IMR-90 (cell line): ENCODE results near the gene CFAP298. TPM values are rescaled to one million over a fixed set of nuclear protein-coding genes. Genes with fewer than 3 reads are reported as not detected.

Experiments
- ATAC-seq: fragments of 200-7000 bp; cut with Tn5 transposase; 2 replicates; pipeline ENCODE4 v1.9.1; 2020; ENCODE audit warnings: low read depth, mild to moderate bottlenecking, moderate library complexity
- BruUV-seq: library from RNA; stranded (reverse); fragments of 400-500 nt; replicated peaks from 2 replicates; lab custom pipeline; 2021; lab: Mats Ljungman, UMichigan
- CTCF ChIA-PET: fragments of 300-600 bp; formaldehyde crosslinking; extraction: SDS; loops from one replicate; lab custom pipeline; 2021; ENCODE audit warnings: antibody characterized with exemption; lab: Yijun Ruan, JAX
- POLR2A ChIA-PET: fragments of 300-600 bp; sonication (Branson Sonifier 250); formaldehyde crosslinking; loops from one replicate; lab custom pipeline; 2022; ENCODE audit warnings: antibody characterized with exemption; ENCODE audit not compliant: unreplicated experiment; lab: Charles Lee
- DNase-seq: peaks from one replicate; pipeline ENCODE4 v3.0.0; 2013
- H2AFZ ChIP-seq: replicated peaks from 2 replicates; pipeline ENCODE3; 2013; ENCODE audit warnings: low read length, mild to moderate bottlenecking; ENCODE audit not compliant: poor library complexity
- H2AK5ac ChIP-seq: 2 replicates; pipeline ENCODE4 v1.6.1; 2013; ENCODE audit warnings: low read depth, low read length, inconsistent platforms
- H2AK9ac ChIP-seq: replicated peaks from 2 replicates; pipeline ENCODE3; 2013; ENCODE audit warnings: mild to moderate bottlenecking, low read depth, low read length, moderate library complexity; ENCODE audit not compliant: poor library complexity
- H2BK120ac ChIP-seq: 2 replicates; pipeline ENCODE4 v1.6.1; 2013; ENCODE audit warnings: low read depth, low read length, inconsistent platforms
- H2BK15ac ChIP-seq: 3 replicates; pipeline ENCODE4 v1.6.1; 2013; ENCODE audit warnings: low read depth, low read length, inconsistent platforms
- H2BK20ac ChIP-seq: 2 replicates; pipeline ENCODE4 v1.6.1; 2013; ENCODE audit warnings: low read depth, mild to moderate bottlenecking, inconsistent platforms, low read length, moderate library complexity
- H2BK5ac ChIP-seq: 2 replicates; pipeline ENCODE4 v1.6.1; 2013; ENCODE audit warnings: mild to moderate bottlenecking, low read depth, low read length, inconsistent platforms; ENCODE audit not compliant: poor library complexity, severe bottlenecking
- H3K14ac ChIP-seq: replicated peaks from 2 replicates; pipeline ENCODE4 v1.6.1; 2013; ENCODE audit warnings: low read depth, low read length, inconsistent platforms
- H3K18ac ChIP-seq: 2 replicates; pipeline ENCODE4 v1.6.1; 2013; ENCODE audit warnings: low read depth, low read length, control low read depth
- H3K23ac ChIP-seq: 2 replicates; pipeline ENCODE4 v1.6.1; 2013; ENCODE audit warnings: low read depth, low read length, inconsistent platforms
- H3K27ac ChIP-seq: 2 replicates; pipeline ENCODE4 v1.5.1; 2013; ENCODE audit warnings: mild to moderate bottlenecking, control low read depth, low read length; ENCODE audit not compliant: insufficient read depth
- H3K27me3 ChIP-seq: 2 replicates; pipeline ENCODE4 v1.6.1; 2013; ENCODE audit warnings: low read length; ENCODE audit not compliant: control insufficient read depth, insufficient read depth
- H3K36me3 ChIP-seq: 2 replicates; pipeline ENCODE4 v1.6.1; 2013; ENCODE audit warnings: low read length, mixed read lengths; ENCODE audit not compliant: control insufficient read depth, insufficient read depth
- H3K4ac ChIP-seq: 2 replicates; pipeline ENCODE4 v1.6.1; 2013; ENCODE audit warnings: low read depth, low read length, inconsistent platforms
- H3K4me1 ChIP-seq: 2 replicates; pipeline ENCODE4 v1.6.1; 2013; ENCODE audit warnings: low read length, mixed read lengths; ENCODE audit not compliant: control insufficient read depth, insufficient read depth
- H3K4me2 ChIP-seq: 2 replicates; pipeline ENCODE4 v1.6.1; 2013; ENCODE audit warnings: low read depth, mild to moderate bottlenecking, control low read depth, low read length, moderate library complexity
- H3K4me3 ChIP-seq: 2 replicates; pipeline ENCODE4 v1.5.1; 2013; ENCODE audit warnings: low read depth, mild to moderate bottlenecking, control low read depth, low read length, moderate library complexity; ENCODE audit not compliant: insufficient read depth
- H3K56ac ChIP-seq: 2 replicates; pipeline ENCODE4 v1.6.1; 2013; ENCODE audit warnings: low read length, inconsistent platforms; ENCODE audit not compliant: insufficient read depth; ENCODE audit errors: extremely low read depth
- H3K79me1 ChIP-seq, 2 experiments: 2 replicates each; pipeline ENCODE4 v1.6.1; 2013; ENCODE audit warnings: low read length in 2 of 2, inconsistent platforms in 1 of 2, low read depth in 1 of 2
- H3K9ac ChIP-seq: 2 replicates; pipeline ENCODE4 v1.6.1; 2013; ENCODE audit warnings: low read depth, low read length, control low read depth
- H3K9me1 ChIP-seq: 2 replicates; pipeline ENCODE4 v1.6.1; 2013; ENCODE audit warnings: low read length, inconsistent platforms; ENCODE audit not compliant: insufficient read depth
- H3K9me3 ChIP-seq: 2 replicates; pipeline ENCODE4 v1.6.1; 2013; ENCODE audit warnings: low read length; ENCODE audit not compliant: control insufficient read depth, insufficient read depth
- H4K20me1 ChIP-seq: 2 replicates; pipeline ENCODE4 v1.6.1; 2013; ENCODE audit warnings: low read length, inconsistent platforms; ENCODE audit not compliant: insufficient read depth
- H4K5ac ChIP-seq: 2 replicates; pipeline ENCODE4 v1.6.1; 2013; ENCODE audit warnings: mild to moderate bottlenecking, low read depth, low read length, control low read depth
- H4K8ac ChIP-seq, 2 experiments: 2 replicates each; pipeline ENCODE4 v1.6.1; 2013; ENCODE audit warnings: low read depth in 2 of 2, low read length in 2 of 2, control low read depth in 1 of 2, inconsistent platforms in 1 of 2
- H4K91ac ChIP-seq: 2 replicates; pipeline ENCODE4 v1.6.1; 2013; ENCODE audit warnings: low read depth, low read length, inconsistent platforms; ENCODE audit not compliant: insufficient read depth
- BHLHE40 ChIP-seq: fragments of 150-350 bp; IDR thresholded peaks from 2 replicates; pipeline ENCODE4 v1.6.1; 2016; ENCODE audit warnings: mild to moderate bottlenecking, low read depth, low read length
- CEBPB ChIP-seq: IDR thresholded peaks from 2 replicates; pipeline ENCODE4 v1.6.1; 2012; ENCODE audit warnings: low read depth, low read length, improper control_type of control experiment
- CHD1 ChIP-seq: IDR thresholded peaks from 2 replicates; pipeline ENCODE4 v1.6.1; 2012; ENCODE audit warnings: low read depth, low read length, improper control_type of control experiment
- CTCF ChIP-seq: conservative IDR thresholded peaks from 2 replicates; pipeline ENCODE4 v1.5.1; 2012; ENCODE audit warnings: mild to moderate bottlenecking, low read depth, low read length, improper control_type of control experiment
- ELK1 ChIP-seq: fragments of 150-350 bp; IDR thresholded peaks from 2 replicates; pipeline ENCODE4 v1.6.1; 2016; ENCODE audit warnings: low read depth, mild to moderate bottlenecking, low read length, moderate library complexity, borderline replicate concordance
- FOS ChIP-seq: fragments of 150-350 bp; IDR thresholded peaks from 2 replicates; pipeline ENCODE4 v1.6.1; 2016; ENCODE audit warnings: low read depth, low read length
- MAFK ChIP-seq: IDR thresholded peaks from 2 replicates; pipeline ENCODE4 v1.6.1; 2012; ENCODE audit warnings: low read depth, low read length, improper control_type of control experiment
- MAZ ChIP-seq: IDR thresholded peaks from 2 replicates; pipeline ENCODE4 v1.6.1; 2012; ENCODE audit warnings: low read depth, mild to moderate bottlenecking, low read length, improper control_type of control experiment, moderate library complexity, borderline replicate concordance
- MXI1 ChIP-seq: IDR thresholded peaks from 2 replicates; pipeline ENCODE4 v1.6.1; 2012; ENCODE audit warnings: low read depth, mild to moderate bottlenecking, low read length, moderate library complexity, borderline replicate concordance
- NFE2L2 ChIP-seq: fragments of 150-350 bp; IDR thresholded peaks from 2 replicates; pipeline ENCODE4 v1.6.1; 2016; ENCODE audit warnings: low read depth, mild to moderate bottlenecking, low read length
- POLR2A ChIP-seq: IDR thresholded peaks from 2 replicates; pipeline ENCODE4 v1.6.1; 2012; ENCODE audit warnings: mild to moderate bottlenecking, low read depth, low read length
- RAD21 ChIP-seq: IDR thresholded peaks from 2 replicates; pipeline ENCODE4 v1.6.1; 2012; ENCODE audit warnings: low read length, improper control_type of control experiment
- RCOR1 ChIP-seq: IDR thresholded peaks from 2 replicates; pipeline ENCODE4 v1.6.1; 2012; ENCODE audit warnings: mild to moderate bottlenecking, low read length, improper control_type of control experiment; ENCODE audit not compliant: insufficient replicate concordance
- RFX5 ChIP-seq: IDR thresholded peaks from 2 replicates; pipeline ENCODE4 v1.8.0; 2012; ENCODE audit warnings: low read depth, mild to moderate bottlenecking, low read length, moderate library complexity
- SMC3 ChIP-seq: fragments of 150-350 bp; IDR thresholded peaks from 2 replicates; pipeline ENCODE4 v1.6.1; 2016; ENCODE audit warnings: low read depth, mild to moderate bottlenecking, antibody characterized with exemption, low read length, moderate library complexity
- WGBS, 2 experiments: methylation state at CpG; one replicate each; pipeline versions ENCODE4 v1.1.5 to v1.1.7; 2013; ENCODE audit warnings: missing lambda C conversion rate in 2 of 2; ENCODE audit not compliant: insufficient read length in 1 of 2; ENCODE audit errors: extremely low coverage in 2 of 2; 5-methylcytosine and 5-hydroxymethylcytosine counted together
- dilution Hi-C: fragments of 300-500 bp; cut with HindIII; formaldehyde crosslinking; loops from one replicate; pipeline ENCODE4 v1.14.3; 2018; ENCODE audit warnings: low sequenced_read_pairs; ENCODE audit not compliant: unreplicated experiment
- in situ Hi-C: fragments of 300-500 bp; cut with MboI; formaldehyde crosslinking; loops from 3 replicates; pipeline ENCODE4 v1.14.3; 2019; ENCODE audit warnings: low sequenced_read_pairs, inconsistent platforms, mixed read lengths
- intact Hi-C: fragments of 100-400 bp; cut with micrococcal nuclease; formaldehyde crosslinking; loops from 2 replicates; pipeline ENCODE4 v1.10.0; 2022
- polyA plus RNA-seq, 3 experiments: library from polyadenylated mRNA; depleted of rRNA; stranded (reverse); fragments of >200 nt; gene quantifications; 2 replicates each; pipeline ENCODE4 v1.2.3, GENCODE V29; 2012; ENCODE audit warnings: low replicate concordance in 1 of 3
- total RNA-seq: library from RNA; depleted of rRNA; stranded (reverse); fragments of >200 nt; gene quantifications from 2 replicates; pipeline ENCODE4 v1.2.3, GENCODE V29; 2012
- TF ChIP-seq, protein P1 (sequence below): fragments of 150-350 bp; IDR thresholded peaks from 2 replicates; pipeline ENCODE4 v1.6.1; 2017; ENCODE audit warnings: mild to moderate bottlenecking, antibody characterized with exemption, low read length, low read depth

The CFAP298 gene
- total and polyA plus RNA-seq, 2 of the 4 experiments (the other 2 are of a cell fraction) = 8.1 to 25.7 TPM

DNA sequence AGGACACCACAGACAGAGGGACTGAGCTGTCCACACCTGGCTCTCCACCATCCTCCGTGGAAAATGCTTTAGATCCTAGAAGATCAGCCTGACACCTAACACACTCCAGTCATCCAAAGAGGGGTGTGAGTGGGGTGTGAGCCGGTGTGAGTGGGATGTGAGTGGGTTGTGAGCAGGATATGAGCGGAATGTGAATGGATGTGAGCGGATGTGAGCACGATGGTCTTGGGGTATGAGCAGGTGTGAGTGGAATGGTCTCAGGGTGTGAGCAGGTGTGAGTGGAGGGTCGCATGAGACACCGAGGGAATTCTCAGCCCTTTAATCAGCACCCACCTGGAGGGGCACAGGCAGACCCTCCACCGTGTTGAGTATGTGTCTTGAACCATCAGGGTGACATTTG lies 27.7 kb downstream of the CFAP298 start:
- no CpG with 5 or more reads among the region's 8 CpGs for WGBS, 2 experiments
- Histone ChIP-seq H4K91ac (no peak overlapping the region), H2BK15ac (no peak overlapping the region), H3K36me3 (no peaks in the 10 kb centered on the region), H3K18ac (no peak overlapping the region), H2AFZ (no peak overlapping the region), H3K14ac (no peak overlapping the region), H3K9me3 (no peaks in the 10 kb centered on the region), H3K9me1 (no peaks in the 10 kb centered on the region), H4K8ac (no peak overlapping the region), H3K9ac (no peak overlapping the region), H2AK9ac (no peak overlapping the region), H4K5ac (no peak overlapping the region), H3K56ac (no peak overlapping the region), H3K4ac (no peak overlapping the region), H4K20me1 (no peaks in the 10 kb centered on the region), H3K79me1 (no peaks in the 10 kb centered on the region), H2BK5ac (no peak overlapping the region), H3K4me1 (no peaks in the 10 kb centered on the region), H3K23ac (no peak overlapping the region), H3K27me3 (peaks cover 27% of the 10 kb centered on the region), H3K4me3 (no peak overlapping the region), H3K4me2 (no peak overlapping the region), H3K27ac (no peak overlapping the region), H2BK120ac (no peak overlapping the region), H2BK20ac (no peak overlapping the region), H2AK5ac (no peak overlapping the region)
- dilution Hi-C loops = no loop called here
- in situ Hi-C loops = no loop called here
- ATAC-seq (no peak), DNase-seq (no peak)
- CTCF ChIA-PET = no interaction called here
- POLR2A ChIA-PET = no interaction called here
- intact Hi-C loops = no loop called here
- BruUV-seq = no TSS peak
- no peak for TF ChIP-seq MAZ
- no peak for TF ChIP-seq MAFK
- no peak for TF ChIP-seq MXI1
- TF ChIP-seq CHD1 = no peak
- no peak for TF ChIP-seq CTCF
- no peak for TF ChIP-seq CEBPB
- TF ChIP-seq FOS = no peak
- no peak for TF ChIP-seq BHLHE40
- no peak for TF ChIP-seq ELK1
- TF ChIP-seq, protein P1, sequence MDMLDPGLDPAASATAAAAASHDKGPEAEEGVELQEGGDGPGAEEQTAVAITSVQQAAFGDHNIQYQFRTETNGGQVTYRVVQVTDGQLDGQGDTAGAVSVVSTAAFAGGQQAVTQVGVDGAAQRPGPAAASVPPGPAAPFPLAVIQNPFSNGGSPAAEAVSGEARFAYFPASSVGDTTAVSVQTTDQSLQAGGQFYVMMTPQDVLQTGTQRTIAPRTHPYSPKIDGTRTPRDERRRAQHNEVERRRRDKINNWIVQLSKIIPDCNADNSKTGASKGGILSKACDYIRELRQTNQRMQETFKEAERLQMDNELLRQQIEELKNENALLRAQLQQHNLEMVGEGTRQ = no peak
- no peak for TF ChIP-seq POLR2A
- TF ChIP-seq RAD21 = no peak
- no peak for TF ChIP-seq SMC3
- no peak for TF ChIP-seq NFE2L2
- TF ChIP-seq RFX5 = no peak
- no peak for TF ChIP-seq RCOR1
